H1 (cell line): ENCODE data around the gene IFI30. TPM values are rescaled to one million over a fixed set of nuclear protein-coding genes. Genes with fewer than 3 reads are reported as not detected.

ENCODE experiments used
- CTCF ChIA-PET: fragments of 300-600 bp; sonication (Branson Sonifier 250); formaldehyde crosslinking; loops from one replicate; lab custom pipeline; 2021; ENCODE audit not compliant: partially characterized antibody; lab: Charles Lee
- POLR2A ChIA-PET: fragments of 300-600 bp; sonication (Branson Sonifier 250); formaldehyde crosslinking; loops from one replicate; lab custom pipeline; 2021; ENCODE audit warnings: inconsistent platforms; ENCODE audit not compliant: partially characterized antibody; lab: Charles Lee
- DNase-seq, 2 experiments: peaks; one replicate each; pipeline versions ENCODE4 v3.0.0 to v3.0.0-alpha.2; 2010 to 2022; ENCODE audit warnings: low spot score in 2 of 2, low read depth in 1 of 2, mixed read lengths in 1 of 2
- FAIRE-seq: peaks from 2 replicates; lab custom pipeline; 2011; peaks lifted over from hg19 to GRCh38; lab: Jason Lieb, UNC
- H2AFZ ChIP-seq: 2 replicates; pipeline ENCODE4 v1.8.1; 2012; ENCODE audit warnings: low read length, inconsistent platforms
- H2AK5ac ChIP-seq: 2 replicates; pipeline ENCODE4 v1.6.1; 2013; ENCODE audit warnings: low read depth, low read length
- H2BK120ac ChIP-seq: replicated peaks from 2 replicates; pipeline ENCODE3; 2013; ENCODE audit warnings: low read depth, low read length, inconsistent platforms
- H2BK12ac ChIP-seq: 2 replicates; pipeline ENCODE4 v1.6.1; 2013; ENCODE audit warnings: low read depth, low read length
- H2BK15ac ChIP-seq: 2 replicates; pipeline ENCODE4 v1.6.1; 2013; ENCODE audit warnings: low read length
- H2BK20ac ChIP-seq: 2 replicates; pipeline ENCODE4 v1.6.1; 2013; ENCODE audit warnings: low read length
- H2BK5ac ChIP-seq: 2 replicates; pipeline ENCODE4 v1.6.1; 2013; ENCODE audit warnings: low read depth, low read length
- H3K14ac ChIP-seq: 2 replicates; pipeline ENCODE4 v1.6.1; 2013; ENCODE audit warnings: inconsistent platforms; ENCODE audit not compliant: insufficient read length
- H3K18ac ChIP-seq: 2 replicates; pipeline ENCODE4 v1.6.1; 2013; ENCODE audit warnings: low read length; ENCODE audit errors: extremely low read depth
- H3K23ac ChIP-seq: 2 replicates; pipeline ENCODE4 v1.6.1; 2013; ENCODE audit warnings: inconsistent platforms; ENCODE audit not compliant: insufficient read length
- H3K23me2 ChIP-seq: 2 replicates; pipeline ENCODE4 v1.6.1; 2013; ENCODE audit warnings: low read depth, low read length
- H3K27ac ChIP-seq: 2 replicates; pipeline ENCODE4 v1.6.1; 2011; ENCODE audit warnings: low read depth, low read length, inconsistent platforms
- H3K27me3 ChIP-seq, 4 experiments: replicated peaks in 1 of 4; 1 replicate in 1 of 4; 2 replicates in 3 of 4; pipeline versions ENCODE4 v1.6.1 to v1.8.1; 2011 to 2013; ENCODE audit warnings: low read length in 3 of 4, mild to moderate bottlenecking in 3 of 4, inconsistent platforms in 2 of 4, mixed read lengths in 2 of 4, moderate library complexity in 1 of 4; ENCODE audit not compliant: control insufficient read depth in 3 of 4, insufficient read depth in 3 of 4; ENCODE audit errors: extremely low read depth in 1 of 4
- H3K36me3 ChIP-seq, 4 experiments: 2 replicates each; pipeline versions ENCODE4 v1.6.1 to v1.8.1; 2011 to 2013; ENCODE audit warnings: mild to moderate bottlenecking in 4 of 4, low read length in 3 of 4, moderate library complexity in 2 of 4, control low read depth in 1 of 4, inconsistent platforms in 1 of 4; ENCODE audit not compliant: insufficient read depth in 4 of 4, control insufficient read depth in 2 of 4
- H3K4ac ChIP-seq: replicated peaks from 2 replicates; pipeline ENCODE3; 2013; ENCODE audit warnings: low read length, low read depth, mixed read lengths, inconsistent platforms; ENCODE audit not compliant: insufficient read length
- H3K4me1 ChIP-seq, 4 experiments: replicated peaks in 1 of 4; 1 replicate in 1 of 4; 2 replicates in 3 of 4; pipeline versions ENCODE4 v1.6.1 to v1.8.1; 2011 to 2013; ENCODE audit warnings: low read length in 3 of 4, inconsistent platforms in 2 of 4, mixed read lengths in 1 of 4; ENCODE audit not compliant: insufficient read depth in 4 of 4, control insufficient read depth in 3 of 4
- H3K4me2 ChIP-seq, 2 experiments: 2 replicates each; pipeline versions ENCODE4 v1.6.1 to v1.8.1; 2011 to 2013; ENCODE audit warnings: low read depth in 2 of 2, low read length in 2 of 2, control low read depth in 1 of 2, inconsistent platforms in 1 of 2, mild to moderate bottlenecking in 1 of 2; ENCODE audit not compliant: insufficient read depth in 1 of 2
- H3K4me3 ChIP-seq, 4 experiments: fragments of 200-600, 300-600 bp in 1 of 4; sonication (generic), shearing (Covaris generic), sonication (Bioruptor Twin) in 1 of 4; 2 replicates each; pipeline versions ENCODE4 v1.5.1 to v1.8.1; 2011 to 2016; ENCODE audit warnings: low read length in 4 of 4, low read depth in 3 of 4, control low read depth in 2 of 4, inconsistent platforms in 2 of 4, mild to moderate bottlenecking in 2 of 4, mixed read lengths in 1 of 4, moderate library complexity in 1 of 4; ENCODE audit not compliant: insufficient read depth in 2 of 4; ENCODE audit errors: extremely low read depth in 1 of 4
- H3K56ac ChIP-seq: replicated peaks from 2 replicates; pipeline ENCODE3; 2013; ENCODE audit warnings: low read depth, mild to moderate bottlenecking, mixed read lengths, low read length, inconsistent platforms; ENCODE audit not compliant: insufficient read length
- H3K79me1 ChIP-seq: 2 replicates; pipeline ENCODE4 v1.6.1; 2013; ENCODE audit warnings: low read depth, low read length, control low read depth
- H3K79me2 ChIP-seq, 2 experiments: 2 replicates each; pipeline versions ENCODE4 v1.6.1 to v1.8.1; 2012 to 2013; ENCODE audit warnings: low read length in 2 of 2, mild to moderate bottlenecking in 2 of 2, inconsistent platforms in 1 of 2; ENCODE audit not compliant: insufficient read depth in 2 of 2, control insufficient read depth in 1 of 2
- H3K9ac ChIP-seq, 4 experiments: replicated peaks in 1 of 4; 1 replicate in 1 of 4; 2 replicates in 3 of 4; pipeline versions ENCODE4 v1.6.1 to v1.8.1; 2011 to 2013; ENCODE audit warnings: low read depth in 3 of 4, low read length in 3 of 4, control low read depth in 2 of 4, mild to moderate bottlenecking in 2 of 4, moderate library complexity in 2 of 4, inconsistent platforms in 1 of 4; ENCODE audit errors: extremely low read depth in 1 of 4
- H3K9me3 ChIP-seq, 2 experiments: 2 replicates each; pipeline versions ENCODE4 v1.6.1 to v1.8.1; 2012 to 2013; ENCODE audit warnings: mild to moderate bottlenecking in 2 of 2, moderate library complexity in 2 of 2, control low read depth in 1 of 2, inconsistent platforms in 1 of 2, low read depth in 1 of 2, low read length in 1 of 2, mixed read lengths in 1 of 2; ENCODE audit not compliant: insufficient read depth in 2 of 2
- H4K20me1 ChIP-seq, 2 experiments: replicated peaks in 1 of 2; 2 replicates each; pipeline versions ENCODE3 to v1.8.1; 2011 to 2013; ENCODE audit warnings: inconsistent platforms in 2 of 2, low read length in 2 of 2, mild to moderate bottlenecking in 1 of 2; ENCODE audit not compliant: insufficient read depth in 2 of 2, control insufficient read depth in 1 of 2
- H4K5ac ChIP-seq: 2 replicates; pipeline ENCODE4 v1.6.1; 2013; ENCODE audit warnings: low read length, low read depth, mixed read lengths, inconsistent platforms; ENCODE audit not compliant: insufficient read length
- H4K8ac ChIP-seq: 2 replicates; pipeline ENCODE4 v1.8.0; 2013; ENCODE audit warnings: mild to moderate bottlenecking, moderate library complexity, low read length, inconsistent platforms; ENCODE audit not compliant: insufficient read depth; ENCODE audit errors: extremely low read depth
- H4K91ac ChIP-seq: replicated peaks from 2 replicates; pipeline ENCODE3; 2013; ENCODE audit warnings: low read length, mixed read lengths, inconsistent platforms; ENCODE audit not compliant: insufficient read length
- BACH1 ChIP-seq: IDR thresholded peaks from 2 replicates; pipeline ENCODE4 v1.6.1; 2012; ENCODE audit warnings: low read length, improper control_type of control experiment
- CHD1 ChIP-seq: IDR thresholded peaks from 2 replicates; pipeline ENCODE4 v1.6.1; 2012; ENCODE audit warnings: low read depth, low read length, improper control_type of control experiment
- NRF1 ChIP-seq: IDR thresholded peaks from 2 replicates; pipeline ENCODE4 v1.6.1; 2011; ENCODE audit warnings: mild to moderate bottlenecking, low read depth, low read length, improper control_type of control experiment
- RNF2 ChIP-seq: fragments of 200-900, 300-1000 bp; sonication (generic); IDR thresholded peaks from 2 replicates; pipeline ENCODE4 v1.7.1; 2016; ENCODE audit warnings: borderline replicate concordance, low read depth, mild to moderate bottlenecking, antibody characterized with exemption, low read length; ENCODE audit not compliant: poor library complexity, severe bottlenecking; ENCODE audit errors: missing control alignments
- SAP30 ChIP-seq: fragments of 300-600 bp; sonication (generic); IDR thresholded peaks from 2 replicates; pipeline ENCODE4 v1.7.1; 2012; ENCODE audit warnings: low read length, moderate library complexity, mild to moderate bottlenecking, inconsistent platforms; ENCODE audit not compliant: insufficient read depth, insufficient replicate concordance
- SIX5 ChIP-seq: IDR thresholded peaks from 2 replicates; pipeline ENCODE4 v1.6.1; 2011; ENCODE audit warnings: mild to moderate bottlenecking, low read depth, low read length
- SP4 ChIP-seq: IDR thresholded peaks from 2 replicates; pipeline ENCODE4 v1.6.1; 2012; ENCODE audit warnings: low read length, inconsistent platforms
- SUZ12 ChIP-seq: fragments of 200-600 bp; sonication (generic); IDR thresholded peaks from 2 replicates; pipeline ENCODE4 v1.6.1; 2012; ENCODE audit warnings: mild to moderate bottlenecking, inconsistent platforms, low read length, moderate library complexity, mixed read lengths
- WGBS, 2 experiments: shearing (Covaris generic) in 1 of 2; methylation state at CpG; one replicate each; pipeline versions ENCODE4 v1.1.6 to v1.1.7; 2013 to 2015; ENCODE audit warnings: low lambda C conversion rate in 2 of 2, mixed read lengths in 2 of 2, inconsistent platforms in 1 of 2, low coverage in 1 of 2, missing lambda C conversion rate in 1 of 2; ENCODE audit not compliant: insufficient replicate concordance in 2 of 2, insufficient coverage in 1 of 2, insufficient read length in 1 of 2; ENCODE audit errors: extremely low coverage in 1 of 2, missing lambda C conversion rate in 1 of 2; 5-methylcytosine and 5-hydroxymethylcytosine counted together
- polyA plus RNA-seq, 7 experiments: library from polyadenylated mRNA; depleted of rRNA in 3 of 7; stranded (reverse) in 5 of 7; unstranded in 2 of 7; fragments of >200 nt in 5 of 7; fragments of 200-250 nt in 2 of 7; gene quantifications; 1 replicate in 5 of 7; 2 replicates in 1 of 7; 4 replicates in 1 of 7; pipeline versions ENCODE4 v1.2.1 to v1.2.3, GENCODE V29; 2011 to 2013; ENCODE audit warnings: missing spikeins in 2 of 7, mixed read lengths in 2 of 7
- total RNA-seq: library from RNA; stranded (reverse); fragmentation: NEBNext Ultra II Directional; extraction: Animal tissue kit (Norgen Biotek cat#: 25700); gene quantifications from 2 replicates; pipeline ENCODE4 v1.2.1, GENCODE V29; 2021
- TF ChIP-seq, protein P1 (sequence below), 3 experiments: IDR thresholded peaks; 1 replicate in 2 of 3; 2 replicates in 1 of 3; pipeline versions ENCODE4 v1.5.1 to v1.6.1; 2011; ENCODE audit warnings: low read length in 3 of 3, mild to moderate bottlenecking in 3 of 3, inconsistent platforms in 2 of 3, low read depth in 1 of 3, moderate library complexity in 1 of 3; ENCODE audit not compliant: insufficient read depth in 1 of 3; ENCODE audit errors: control extremely low read depth in 1 of 3

Gene IFI30
- total and polyA plus RNA-seq, 2 of the 8 experiments (the other 6 are each of a cell fraction or from before 2014, with no cell fraction given) = 28.9 to 62.4 TPM

DNA sequence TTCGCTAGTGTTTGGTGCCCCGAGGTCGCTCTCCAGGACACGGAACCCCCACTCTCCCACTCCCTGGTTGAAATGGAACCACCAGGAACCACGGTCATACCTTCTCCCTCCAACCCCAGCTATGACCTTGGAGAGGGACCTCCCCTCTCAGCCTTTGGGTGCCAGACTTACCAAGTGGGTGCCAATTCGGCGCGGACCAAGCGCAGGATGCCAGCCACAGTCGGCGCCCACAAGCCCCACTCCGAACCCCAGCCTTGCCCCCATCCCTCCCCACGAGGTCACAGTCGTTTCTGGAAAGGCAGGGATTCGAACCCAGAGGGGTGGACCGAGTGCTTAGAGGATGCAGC is 51.7 kb downstream of the IFI30 start:
- 41% methylated on average over 16 of the region's 16 CpGs; no CpG with 5 or more reads in 1 of the 2 experiments for WGBS, 2 experiments
- H3K9ac ChIP-seq = no peak overlapping the region
- POLR2A ChIA-PET = interaction anchor here (1.0 to 3.0 kb wide), 5 partner anchors 8 to 97 kb away, joined by 4 to 18 read pairs (median 9); partner anchors contain the start of genes JUND and LSM4
- no peak overlapping the region for H2AFZ ChIP-seq
- H3K23ac ChIP-seq = no peak overlapping the region
- H3K9me3 ChIP-seq = no peaks in the 10 kb centered on the region
- H3K14ac ChIP-seq = no peak overlapping the region
- H3K23me2 ChIP-seq = peaks cover 13% of the 10 kb centered on the region
- no peaks in the 10 kb centered on the region for H3K79me2 ChIP-seq
- H2AK5ac ChIP-seq = no peak overlapping the region
- H3K4me1 ChIP-seq = peaks cover 0 to 18% (median 13%) of the 10 kb centered on the region in 4 experiments; a peak in 6 of 7 replicates
- DNase-seq = no peak
- H2BK20ac ChIP-seq = 0 out of 2 replicates have a peak overlapping the region, but pooled peaks have one; percentile 34
- H4K8ac ChIP-seq = peak overlapping the region; percentile 36; the same call in 1 of the 2 replicates
- peak overlapping the region; percentile 29; the same call in 1 of the 2 replicates for H2BK12ac ChIP-seq
- H3K4me2 ChIP-seq = peak overlapping the region; percentile 72 to 98
- peak overlapping the region; percentile 6; the same call in 1 of the 2 replicates for H2BK15ac ChIP-seq
- H3K4ac ChIP-seq = no peak overlapping the region
- FAIRE-seq = no peak
- H2BK120ac ChIP-seq = no peak overlapping the region
- no peaks in the 10 kb centered on the region for H4K20me1 ChIP-seq
- H2BK5ac ChIP-seq = no peak overlapping the region
- H3K18ac ChIP-seq = peak overlapping the region; percentile 48
- no peak overlapping the region for H3K27ac ChIP-seq
- no peak overlapping the region for H4K5ac ChIP-seq
- H3K27me3 ChIP-seq = peaks cover 10 to 23% (median 17%) of the 10 kb centered on the region in 4 experiments
- peak overlapping the region in 2 of 4 experiments; percentile 40 to 72; a peak in 3 of 8 replicates for H3K4me3 ChIP-seq
- H3K36me3 ChIP-seq = no peaks in the 10 kb centered on the region
- no peak overlapping the region for H4K91ac ChIP-seq
- no peaks in the 10 kb centered on the region for H3K79me1 ChIP-seq
- H3K56ac ChIP-seq = no peak overlapping the region
- CTCF ChIA-PET = interaction anchor here (0.6 to 2.3 kb wide), 7 partner anchors 10 to 97 kb away, joined by 3 to 15 read pairs (median 4); partner anchors contain the start of gene LSM4
- TF ChIP-seq SIX5 (no peak), SP4 (no peak), SUZ12 (peak; percentile 73), CHD1 (no peak), SAP30 (no peak), BACH1 (no peak), RNF2 (peak; percentile 13), NRF1 (no peak)
- TF ChIP-seq, protein P1, sequence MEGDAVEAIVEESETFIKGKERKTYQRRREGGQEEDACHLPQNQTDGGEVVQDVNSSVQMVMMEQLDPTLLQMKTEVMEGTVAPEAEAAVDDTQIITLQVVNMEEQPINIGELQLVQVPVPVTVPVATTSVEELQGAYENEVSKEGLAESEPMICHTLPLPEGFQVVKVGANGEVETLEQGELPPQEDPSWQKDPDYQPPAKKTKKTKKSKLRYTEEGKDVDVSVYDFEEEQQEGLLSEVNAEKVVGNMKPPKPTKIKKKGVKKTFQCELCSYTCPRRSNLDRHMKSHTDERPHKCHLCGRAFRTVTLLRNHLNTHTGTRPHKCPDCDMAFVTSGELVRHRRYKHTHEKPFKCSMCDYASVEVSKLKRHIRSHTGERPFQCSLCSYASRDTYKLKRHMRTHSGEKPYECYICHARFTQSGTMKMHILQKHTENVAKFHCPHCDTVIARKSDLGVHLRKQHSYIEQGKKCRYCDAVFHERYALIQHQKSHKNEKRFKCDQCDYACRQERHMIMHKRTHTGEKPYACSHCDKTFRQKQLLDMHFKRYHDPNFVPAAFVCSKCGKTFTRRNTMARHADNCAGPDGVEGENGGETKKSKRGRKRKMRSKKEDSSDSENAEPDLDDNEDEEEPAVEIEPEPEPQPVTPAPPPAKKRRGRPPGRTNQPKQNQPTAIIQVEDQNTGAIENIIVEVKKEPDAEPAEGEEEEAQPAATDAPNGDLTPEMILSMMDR (IDR thresholded peaks at IDR 0.05; ENCODE audit: control extremely low read depth in 1 of 3, insufficient read depth in 1 of 3, low read depth in 1 of 3, low read length in 3 of 3) = no peak
